ENCODE data around the gene CHD6.

DNA sequence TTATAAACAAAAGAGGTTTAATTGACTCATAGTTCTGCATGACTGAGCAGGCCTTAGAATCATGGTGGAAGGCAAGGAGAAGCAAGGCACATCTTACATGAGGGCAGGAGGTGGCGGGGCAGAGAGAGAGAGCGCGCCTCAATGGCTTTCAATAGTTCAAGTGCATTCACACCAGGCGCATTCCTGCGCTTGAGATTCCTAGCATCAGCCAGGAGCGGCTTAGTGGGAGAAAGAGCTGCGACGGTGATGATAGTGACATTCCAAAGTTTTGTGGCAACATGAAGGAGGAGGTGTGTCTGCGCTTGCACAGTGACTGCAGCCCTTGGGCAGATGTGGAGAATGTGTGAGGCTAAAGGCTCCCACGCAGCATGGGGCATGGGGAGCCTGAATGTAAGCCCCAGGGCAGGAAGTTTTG, 226.6 kb downstream of the CHD6 start:
- TF ChIP-seq CTCF (IDR thresholded peaks at IDR 0.05) (no peak), POLR2AphosphoS5 (IDR thresholded peaks at IDR 0.05) (no peak), EP300 (IDR thresholded peaks at IDR 0.05) (no peak)

All from upper lobe of left lung (tissue), 4 donors.